WTC11 (cell line): ENCODE data around the gene CHIT1.

Experiments used
- CTCF ChIP-seq: fragments of 200-600 bp; IDR thresholded peaks from 2 replicates; pipeline ENCODE4 v1.8.0; 2022; ENCODE audit warnings: antibody characterized with exemption
- SMAD3 ChIP-seq: sonication (generic); formaldehyde crosslinking; IDR thresholded peaks from 2 replicates; pipeline ENCODE4 v1.8.0; 2022; ENCODE audit warnings: missing genetic modification reagents, mild to moderate bottlenecking, borderline replicate concordance

GRCh38 chr1:203239526-203240305, 10.2 kb upstream of the CHIT1 start:
- TF ChIP-seq CTCF (no peak), SMAD3 (CRISPR knock-in tag) (no peak)
